Left ventricle myocardium inferior (tissue), 1 donor: ENCODE results near the gene HLF. TPM values are rescaled to one million over a fixed set of nuclear protein-coding genes. Genes with fewer than 3 reads are reported as not detected.
A peak's percentile ranks its signal among the peaks of the same experiment; 100 is the strongest.

Source experiments
- DNase-seq: peaks from one replicate; pipeline ENCODE4 v3.0.0-alpha.2; 2020
- H3K27ac ChIP-seq: fragments of 200-600 bp; replicated peaks from 2 replicates; pipeline ENCODE4 v1.8.0; 2021
- H3K27me3 ChIP-seq: fragments of 200-600 bp; 2 replicates; pipeline ENCODE4 v1.8.0; 2021; ENCODE audit warnings: low read depth
- H3K36me3 ChIP-seq: fragments of 200-600 bp; 2 replicates; pipeline ENCODE4 v1.8.0; 2021
- H3K4me1 ChIP-seq: fragments of 200-600 bp; 2 replicates; pipeline ENCODE4 v1.8.0; 2021
- H3K4me3 ChIP-seq: fragments of 200-600 bp; 2 replicates; pipeline ENCODE4 v1.8.0; 2021; ENCODE audit warnings: mild to moderate bottlenecking, moderate library complexity
- H3K9me3 ChIP-seq: fragments of 200-600 bp; replicated peaks from 2 replicates; pipeline ENCODE4 v1.8.0; 2021
- CTCF ChIP-seq: fragments of 200-600 bp; IDR thresholded peaks from 2 replicates; pipeline ENCODE4 v1.8.0; 2021; ENCODE audit warnings: antibody characterized with exemption, mild to moderate bottlenecking, borderline replicate concordance
- intact Hi-C: fragments of 100-400 bp; cut with micrococcal nuclease; formaldehyde crosslinking; loops from one replicate; pipeline ENCODE4 v1.11.0; 2022
- total RNA-seq: library from RNA; stranded (reverse); fragmentation: NEBNext Ultra II Directional; extraction: Animal tissue kit (Norgen Biotek cat#: 25700); gene quantifications from one replicate; pipeline ENCODE4 v1.2.1, GENCODE V29; 2021
- donor health status: DM: no; HTN: yes; CAD: no; lungs with severe emphysema.

HLF gene
- total RNA-seq, 1 donor from 2014 or later, result 22.6 TPM

GRCh38 chr17:55281649-55282378 lies 17.1 kb downstream of the HLF start:
- H3K36me3 ChIP-seq, result no peaks in the 10 kb centered on the region
- H3K4me3 ChIP-seq, result no peak overlapping the region
- intact Hi-C loops, result no loop called here
- no peak for DNase-seq
- H3K4me1 ChIP-seq, result peaks cover 93% of the 10 kb centered on the region
- H3K9me3 ChIP-seq, result no peaks in the 10 kb centered on the region
- H3K27ac ChIP-seq, result peak overlapping the region; percentile 96
- no peaks in the 10 kb centered on the region for H3K27me3 ChIP-seq
- no peak for TF ChIP-seq CTCF

DNA sequence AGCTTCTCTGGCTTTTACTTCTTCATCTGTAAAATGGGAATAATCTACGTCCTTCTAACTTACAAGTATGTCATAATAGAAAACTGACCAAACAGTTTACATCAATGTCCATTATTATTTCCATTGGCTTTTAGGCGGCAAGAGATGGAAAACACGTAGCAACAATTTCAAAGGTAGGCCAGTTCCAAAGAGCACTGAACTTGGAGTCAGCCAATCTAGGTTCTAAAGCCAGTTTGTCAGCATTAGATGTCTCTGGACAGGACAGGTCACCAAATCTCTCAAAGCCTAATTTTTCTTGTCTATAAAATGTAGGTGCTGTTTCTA lies 17.6 kb downstream of the HLF start:
- Histone ChIP-seq H3K4me3 (no peak overlapping the region), H3K27me3 (no peaks in the 10 kb centered on the region), H3K36me3 (no peaks in the 10 kb centered on the region), H3K9me3 (no peaks in the 10 kb centered on the region), H3K4me1 (peaks cover 93% of the 10 kb centered on the region), H3K27ac (peak overlapping the region; percentile 96)
- DNase-seq, result no peak
- intact Hi-C loops, result no loop called here
- no peak for TF ChIP-seq CTCF

- no peak for TF ChIP-seq CTCF
- no peaks in the 10 kb centered on the region for H3K27me3 ChIP-seq
- no peaks in the 10 kb centered on the region for H3K36me3 ChIP-seq
- H3K4me3 ChIP-seq, result no peak overlapping the region
- intact Hi-C loops, result no loop called here
- H3K9me3 ChIP-seq, result no peaks in the 10 kb centered on the region
- no peak for DNase-seq
- H3K27ac ChIP-seq, result peak overlapping the region; percentile 96
- peaks cover 93% of the 10 kb centered on the region for H3K4me1 ChIP-seq
Measured at GRCh38 chr17:55282741-55283140, 18.0 kb downstream of the HLF start.

DNA sequence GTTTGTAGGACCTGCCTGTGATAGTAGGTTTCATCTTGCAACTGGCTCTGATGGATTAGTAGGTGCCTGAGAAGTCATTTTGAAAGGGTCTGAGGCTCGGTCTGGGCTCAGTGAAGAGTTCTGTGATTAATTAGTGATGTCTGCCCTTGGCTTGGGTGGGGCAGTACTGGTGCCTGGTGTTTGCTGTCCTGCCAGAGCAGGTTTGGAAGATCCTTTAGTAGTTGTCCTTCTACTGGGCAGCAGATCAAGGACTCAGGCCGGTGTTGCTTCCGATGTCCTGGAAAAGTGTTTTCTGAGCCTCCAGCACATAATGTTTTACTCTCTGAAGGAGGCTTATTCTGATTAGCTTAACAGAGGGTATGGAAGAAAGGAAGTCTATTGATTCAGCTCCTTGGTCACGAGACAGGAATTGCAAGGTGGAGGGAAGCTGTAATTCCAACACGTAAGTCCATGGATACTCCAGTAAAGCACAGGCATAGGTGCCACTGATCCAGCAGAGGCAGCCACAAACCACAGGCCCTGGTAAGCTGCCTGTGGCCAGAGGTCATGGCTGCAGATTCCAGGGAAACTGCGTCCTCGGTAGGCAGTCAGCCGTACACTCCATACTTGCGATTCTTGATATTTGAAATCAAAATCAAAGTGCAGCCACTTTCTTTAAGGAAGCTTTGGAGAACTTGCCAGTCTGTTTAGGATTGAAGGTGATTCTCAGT lies 18.7 kb downstream of the HLF start:
- intact Hi-C loops, result no loop called here
- Histone ChIP-seq H3K4me1 (peaks cover 93% of the 10 kb centered on the region), H3K4me3 (peak overlapping the region; percentile 18), H3K9me3 (no peaks in the 10 kb centered on the region), H3K27ac (peak overlapping the region; percentile 96), H3K36me3 (no peaks in the 10 kb centered on the region), H3K27me3 (no peaks in the 10 kb centered on the region)
- DNase-seq, result no peak
- no peak for TF ChIP-seq CTCF

DNA sequence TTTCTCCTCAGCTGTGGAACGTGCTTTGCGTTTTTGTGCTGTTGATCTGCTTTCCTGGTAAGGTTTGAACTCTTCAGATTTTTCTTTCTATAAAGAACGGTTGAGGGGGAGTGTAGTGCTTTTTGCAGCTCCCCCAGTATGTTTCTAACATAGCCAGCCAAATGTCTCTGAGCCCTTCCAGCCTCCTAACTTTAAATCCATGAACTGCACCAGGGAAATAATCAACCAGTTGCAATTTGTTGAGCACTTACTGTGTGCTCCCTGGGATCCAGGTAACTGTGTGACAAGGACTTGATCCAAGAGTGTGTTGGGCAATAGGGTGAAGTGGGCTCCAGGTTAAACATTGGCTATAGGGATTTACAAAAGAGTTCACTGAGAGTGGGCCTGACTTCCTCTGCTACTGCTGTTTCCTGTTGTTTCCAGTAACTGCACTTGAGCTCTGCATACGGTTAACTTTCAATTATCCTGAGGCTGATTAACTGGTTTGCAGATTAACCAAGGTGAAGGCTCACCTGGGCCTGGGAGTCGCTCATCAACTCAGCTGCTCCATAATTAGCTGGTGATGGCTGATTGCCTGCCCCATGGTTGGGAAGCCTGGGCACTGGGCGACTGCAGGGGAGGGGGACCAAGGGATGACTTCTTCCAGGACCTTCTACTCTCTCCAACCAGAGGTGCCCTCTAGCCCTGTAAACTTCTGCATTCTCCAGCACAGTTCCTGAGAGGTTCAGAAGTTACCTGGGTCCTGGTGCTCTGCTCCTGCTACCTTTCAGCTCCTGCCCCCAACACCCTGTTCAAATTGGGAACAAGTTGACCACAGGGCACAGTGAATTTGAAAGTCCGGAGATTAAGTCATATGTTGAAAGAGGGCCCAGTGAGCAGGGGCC lies 19.5 kb downstream of the HLF start:
- no peak for TF ChIP-seq CTCF
- Histone ChIP-seq H3K9me3 (no peaks in the 10 kb centered on the region), H3K27me3 (no peaks in the 10 kb centered on the region), H3K27ac (peak overlapping the region; percentile 96), H3K4me1 (peaks cover 91% of the 10 kb centered on the region), H3K36me3 (no peaks in the 10 kb centered on the region), H3K4me3 (peak overlapping the region; percentile 18)
- DNase-seq, result no peak
- intact Hi-C loops, result no loop called here
